ENCODE measurements around the gene TCN1. TPM values are rescaled to one million over a fixed set of nuclear protein-coding genes. Genes with fewer than 3 reads are reported as not detected.
A peak's percentile ranks its signal among the peaks of the same experiment; 100 is the strongest.

The TCN1 gene
- total and polyA plus RNA-seq, 2 of the 8 experiments (the other 6 are each of a cell fraction or from before 2014, with no cell fraction given) = not detected

GRCh38 chr11:59813364-59813763, 52.9 kb downstream of the TCN1 start:
- no peak overlapping the region for H2AFZ ChIP-seq (ENCODE audit: low read length)
- no peak overlapping the region for H4K91ac ChIP-seq (replicated peaks; ENCODE audit: insufficient read length, low read length)
- TF ChIP-seq, protein P1, sequence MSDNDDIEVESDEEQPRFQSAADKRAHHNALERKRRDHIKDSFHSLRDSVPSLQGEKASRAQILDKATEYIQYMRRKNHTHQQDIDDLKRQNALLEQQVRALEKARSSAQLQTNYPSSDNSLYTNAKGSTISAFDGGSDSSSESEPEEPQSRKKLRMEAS (IDR thresholded peaks at IDR 0.05) = no peak
- no peak for TF ChIP-seq KDM5A (IDR thresholded peaks at IDR 0.05; ENCODE audit: low read length)
- no peak for TF ChIP-seq TEAD4 (IDR thresholded peaks at IDR 0.05; ENCODE audit: low read depth, low read length)
- TF ChIP-seq EZH2 (IDR thresholded peaks at IDR 0.05; ENCODE audit: low read depth, low read length, severe bottlenecking) = no peak
- H4K8ac ChIP-seq (ENCODE audit: extremely low read depth, insufficient read depth, low read length) = no peak overlapping the region
- H3K9me3 ChIP-seq (ENCODE audit: insufficient read depth in 2 of 2, low read depth in 1 of 2, low read length in 1 of 2) = no peaks in the 10 kb centered on the region
- H4K5ac ChIP-seq (ENCODE audit: insufficient read length, low read depth, low read length) = no peak overlapping the region
- 0 out of 2 replicates have a peak overlapping the region, but pooled peaks have one; percentile 65 for H2BK15ac ChIP-seq (ENCODE audit: low read length)
- H3K4me3 ChIP-seq (ENCODE audit: extremely low read depth in 1 of 4, insufficient read depth in 2 of 4, low read depth in 3 of 4, low read length in 4 of 4) = no peak overlapping the region
- H3K27me3 ChIP-seq (replicated peaks in 1 of 4; ENCODE audit: control insufficient read depth in 3 of 4, extremely low read depth in 1 of 4, insufficient read depth in 3 of 4, low read length in 3 of 4) = no peaks in the 10 kb centered on the region
- peaks cover 5 to 15% (median 6%) of the 10 kb centered on the region in 4 experiments for H3K4me1 ChIP-seq (replicated peaks in 1 of 4; ENCODE audit: control insufficient read depth in 3 of 4, insufficient read depth in 4 of 4, low read length in 3 of 4)
- 0 out of 2 replicates have a peak overlapping the region, but pooled peaks have one; percentile 27 for H2BK5ac ChIP-seq (ENCODE audit: low read depth, low read length)
- CTCF ChIA-PET (ENCODE audit: partially characterized antibody) = no interaction called here
- H3K36me3 ChIP-seq (ENCODE audit: control insufficient read depth in 2 of 4, insufficient read depth in 4 of 4, low read length in 3 of 4) = peaks cover 0 to 6% (median 0%) of the 10 kb centered on the region in 4 experiments; a peak in 1 of 8 replicates
- no peaks in the 10 kb centered on the region for H4K20me1 ChIP-seq (replicated peaks in 1 of 2; ENCODE audit: control insufficient read depth in 1 of 2, insufficient read depth in 2 of 2, low read length in 2 of 2)
- H3K4ac ChIP-seq (replicated peaks; ENCODE audit: insufficient read length, low read depth, low read length) = no peak overlapping the region
- DNase-seq (ENCODE audit: low read depth in 1 of 2, low spot score in 2 of 2) (no peak), FAIRE-seq (no peak)
- H3K23me2 ChIP-seq (ENCODE audit: low read depth, low read length) = 0 out of 2 replicates have a peak, but pooled peaks cover 4% of the 10 kb centered on the region
- POLR2A ChIA-PET (ENCODE audit: partially characterized antibody) = interaction anchor here (0.6 kb wide), 1 partner anchor 642 kb away, joined by 3 read pairs; the partner anchor contains the start of gene DTX4
- peak overlapping the region; percentile 6; the same call in 1 of the 2 replicates for H2AK5ac ChIP-seq (ENCODE audit: low read depth, low read length)
- no peak overlapping the region for H2BK120ac ChIP-seq (replicated peaks; ENCODE audit: low read depth, low read length)
- no peak overlapping the region for H3K9ac ChIP-seq (replicated peaks in 1 of 4; ENCODE audit: extremely low read depth in 1 of 4, low read depth in 3 of 4, low read length in 3 of 4)
- no peak overlapping the region for H3K27ac ChIP-seq (ENCODE audit: low read depth, low read length)
- no peak overlapping the region for H3K23ac ChIP-seq (ENCODE audit: insufficient read length)
- 0 out of 2 replicates have a peak, but pooled peaks cover 3% of the 10 kb centered on the region for H3K79me1 ChIP-seq (ENCODE audit: low read depth, low read length)
- 82% methylated on average over 1 of the region's 1 CpG; no CpG with 5 or more reads in 1 of the 2 experiments for WGBS, 2 experiments (ENCODE audit: extremely low coverage in 1 of 2, insufficient coverage in 1 of 2, insufficient read length in 1 of 2, insufficient replicate concordance in 2 of 2, low coverage in 1 of 2, low lambda C conversion rate in 2 of 2, missing lambda C conversion rate in 1 of 2)
- 0 out of 2 replicates have a peak overlapping the region, but pooled peaks have one; percentile 29 for H2BK20ac ChIP-seq (ENCODE audit: low read length)
- no peak overlapping the region for H3K4me2 ChIP-seq (ENCODE audit: insufficient read depth in 1 of 2, low read depth in 2 of 2, low read length in 2 of 2)
- peaks cover 0 to 11% of the 10 kb centered on the region in 2 experiments; a peak in 2 of 4 replicates for H3K79me2 ChIP-seq (ENCODE audit: control insufficient read depth in 1 of 2, insufficient read depth in 2 of 2, low read length in 2 of 2)
- H3K56ac ChIP-seq (replicated peaks; ENCODE audit: insufficient read length, low read depth, low read length) = no peak overlapping the region
- H3K18ac ChIP-seq (ENCODE audit: extremely low read depth, low read length) = no peak overlapping the region
- H3K14ac ChIP-seq (ENCODE audit: insufficient read length) = no peak overlapping the region
- peak overlapping the region; percentile 69; the same call in 1 of the 2 replicates for H2BK12ac ChIP-seq (ENCODE audit: low read depth, low read length)

Data from H1 (cell line).